ENCODE measurements around the gene RAB19. TPM values are rescaled to one million over a fixed set of nuclear protein-coding genes. Genes with fewer than 3 reads are reported as not detected.

RAB19 gene
- 1 to 10 TPM; 3.2 TPM for total RNA-seq
- under 1 TPM; 0.24 to 0.89 TPM for polyA plus RNA-seq
- long read RNA-seq, donor 1: 0 reads
- long read RNA-seq, donor 2: 0 reads
- long read RNA-seq, donor 3, partial matches to known transcripts: 0 of 1 reads
- long read RNA-seq, donor 3, other reads (novel, unspliced or antisense): 0 of 1 reads
- long read RNA-seq, donor 4: 0 reads
- long read RNA-seq, donor 5: 0 reads

DNA sequence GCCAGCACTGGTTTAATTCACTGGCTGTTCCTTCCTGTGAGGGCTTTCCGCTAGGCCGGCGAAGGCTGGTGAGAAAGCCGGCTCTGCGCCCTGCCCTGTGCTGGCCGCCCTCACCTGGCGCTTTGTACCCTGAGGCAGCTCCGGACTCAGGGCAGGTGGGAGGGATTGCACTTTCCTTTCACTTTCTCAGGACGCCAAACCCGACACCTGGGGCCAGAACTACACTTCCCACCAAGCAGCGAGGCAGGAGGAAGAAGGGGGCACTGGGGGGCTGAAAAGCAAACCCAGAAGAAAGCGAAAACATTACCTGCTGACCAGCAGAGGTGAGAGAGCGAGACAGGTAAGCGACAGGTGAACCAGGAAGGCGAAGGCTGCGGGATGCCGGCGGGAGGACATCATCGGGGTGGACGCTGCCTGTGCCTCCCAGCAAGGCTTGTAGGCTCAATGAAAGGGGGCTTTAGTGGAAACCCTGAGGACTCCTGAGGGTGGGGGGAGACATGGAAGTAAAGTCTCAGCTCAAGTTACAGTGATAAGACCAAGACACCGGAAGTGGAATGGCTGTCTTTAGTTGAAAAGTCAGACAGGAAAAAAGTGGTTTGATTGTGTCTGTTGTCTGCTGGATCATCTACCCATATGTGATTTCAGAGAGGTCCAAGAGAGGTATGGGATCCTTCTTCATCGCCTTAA lies at the start of gene RAB19:
TSS of gene RAB19 (plus strand) at position 181 of the 687 bp plus-strand sequence. CDS start 3,589 bp downstream, outside the sequence.
- Histone ChIP-seq H3K27me3 (ENCODE audit: control insufficient read depth in 3 of 3, insufficient read depth in 3 of 3, low read length in 2 of 3) (peaks cover 0 to 5% (median 2%) of the 10 kb centered on the region in 3 donors), H3K4me3 (peak within 1 kb of the TSS; percentile 30), H3K9me3 (ENCODE audit: control insufficient read depth in 4 of 4, insufficient read depth in 3 of 4, low read length in 3 of 4) (no peaks in the 10 kb centered on the region), H3K36me3 (ENCODE audit: control insufficient read depth in 4 of 4, insufficient read depth in 4 of 4, low read length in 4 of 4) (no peaks in the 10 kb centered on the region), H3K4me1 (ENCODE audit: control insufficient read depth in 5 of 5, insufficient read depth in 5 of 5, low read length in 5 of 5) (peaks cover 0 to 8% (median 0%) of the 10 kb centered on the region in 5 donors), H3K27ac (ENCODE audit: low read depth in 1 of 2, low read length in 1 of 2) (peak within 1 kb of the TSS in 1 of 2 donors; percentile 37), H3K9ac (ENCODE audit: insufficient read depth in 1 of 2, low read length in 2 of 2) (peak within 1 kb of the TSS in 1 of 2 donors; percentile 72)
- TF ChIP-seq, protein P1, sequence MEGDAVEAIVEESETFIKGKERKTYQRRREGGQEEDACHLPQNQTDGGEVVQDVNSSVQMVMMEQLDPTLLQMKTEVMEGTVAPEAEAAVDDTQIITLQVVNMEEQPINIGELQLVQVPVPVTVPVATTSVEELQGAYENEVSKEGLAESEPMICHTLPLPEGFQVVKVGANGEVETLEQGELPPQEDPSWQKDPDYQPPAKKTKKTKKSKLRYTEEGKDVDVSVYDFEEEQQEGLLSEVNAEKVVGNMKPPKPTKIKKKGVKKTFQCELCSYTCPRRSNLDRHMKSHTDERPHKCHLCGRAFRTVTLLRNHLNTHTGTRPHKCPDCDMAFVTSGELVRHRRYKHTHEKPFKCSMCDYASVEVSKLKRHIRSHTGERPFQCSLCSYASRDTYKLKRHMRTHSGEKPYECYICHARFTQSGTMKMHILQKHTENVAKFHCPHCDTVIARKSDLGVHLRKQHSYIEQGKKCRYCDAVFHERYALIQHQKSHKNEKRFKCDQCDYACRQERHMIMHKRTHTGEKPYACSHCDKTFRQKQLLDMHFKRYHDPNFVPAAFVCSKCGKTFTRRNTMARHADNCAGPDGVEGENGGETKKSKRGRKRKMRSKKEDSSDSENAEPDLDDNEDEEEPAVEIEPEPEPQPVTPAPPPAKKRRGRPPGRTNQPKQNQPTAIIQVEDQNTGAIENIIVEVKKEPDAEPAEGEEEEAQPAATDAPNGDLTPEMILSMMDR (IDR thresholded peaks at IDR 0.05; ENCODE audit: control extremely low read depth, extremely low read depth): no peak
- DNase-seq: peak; percentile 13 to 45 (median 39)
- ATAC-seq (ENCODE audit: insufficient read depth, low FRiP score): peak; percentile 86
- WGBS, 2 donors: 14% methylated on average over 22 of the region's 22 CpGs

GRCh38 chr7:140358024-140358411 lies 45.8 kb upstream of the RAB19 start:
- Histone ChIP-seq H3K4me3 (no peak overlapping the region), H3K9ac (ENCODE audit: insufficient read depth in 1 of 2, low read length in 2 of 2) (no peak overlapping the region), H3K9me3 (ENCODE audit: control insufficient read depth in 4 of 4, insufficient read depth in 3 of 4, low read length in 3 of 4) (no peaks in the 10 kb centered on the region), H3K36me3 (ENCODE audit: control insufficient read depth in 4 of 4, insufficient read depth in 4 of 4, low read length in 4 of 4) (peaks cover 7 to 17% (median 10%) of the 10 kb centered on the region in 4 donors), H3K27ac (ENCODE audit: low read depth in 1 of 2, low read length in 1 of 2) (no peak overlapping the region), H3K27me3 (ENCODE audit: control insufficient read depth in 3 of 3, insufficient read depth in 3 of 3, low read length in 2 of 3) (no peaks in the 10 kb centered on the region), H3K4me1 (ENCODE audit: control insufficient read depth in 5 of 5, insufficient read depth in 5 of 5, low read length in 5 of 5) (no peaks in the 10 kb centered on the region)
- DNase-seq (no peak), ATAC-seq (ENCODE audit: insufficient read depth, low FRiP score) (no peak)
- TF ChIP-seq, protein P1 (IDR thresholded peaks at IDR 0.05; ENCODE audit: control extremely low read depth, extremely low read depth): no peak
- 88 to 90% methylated on average over 3 of the region's 3 CpGs for WGBS, 2 donors

DNA sequence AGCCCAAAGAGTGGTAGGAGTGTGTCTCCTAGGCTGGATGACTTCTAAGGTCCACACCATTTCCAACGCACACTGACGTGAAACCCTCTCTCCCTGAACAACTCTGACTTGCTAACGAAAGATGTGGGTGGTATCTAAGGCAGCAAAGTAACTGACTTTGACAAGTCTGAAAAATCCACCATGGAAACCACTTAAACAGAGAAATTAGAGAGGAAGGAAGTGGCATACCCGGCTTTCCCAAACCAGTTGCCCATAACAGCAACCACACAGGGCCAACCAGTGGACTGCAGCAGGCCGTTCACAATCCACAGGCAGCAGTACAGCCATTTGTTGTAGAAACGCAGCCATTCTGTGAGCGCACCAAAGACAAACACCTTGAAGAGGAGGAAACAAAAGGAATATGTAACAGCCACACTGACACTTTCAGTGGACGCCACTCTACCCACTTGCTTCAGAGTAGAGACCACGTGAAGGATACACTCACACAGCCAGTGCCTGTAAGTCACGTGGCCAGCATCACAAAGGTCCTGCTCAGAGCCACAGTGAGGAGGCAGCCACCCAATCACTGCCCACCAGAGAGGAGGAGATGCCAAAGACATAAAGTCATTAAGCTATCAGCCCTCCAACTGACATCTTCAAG lies 45.3 kb upstream of the RAB19 start:
- Histone ChIP-seq H3K4me3 (no peak overlapping the region), H3K36me3 (ENCODE audit: control insufficient read depth in 4 of 4, insufficient read depth in 4 of 4, low read length in 4 of 4) (peaks cover 3 to 17% (median 10%) of the 10 kb centered on the region in 4 donors), H3K27ac (ENCODE audit: low read depth in 1 of 2, low read length in 1 of 2) (peak overlapping the region in 1 of 2 donors; percentile 40), H3K4me1 (ENCODE audit: control insufficient read depth in 5 of 5, insufficient read depth in 5 of 5, low read length in 5 of 5) (no peaks in the 10 kb centered on the region), H3K9ac (ENCODE audit: insufficient read depth in 1 of 2, low read length in 2 of 2) (no peak overlapping the region), H3K27me3 (ENCODE audit: control insufficient read depth in 3 of 3, insufficient read depth in 3 of 3, low read length in 2 of 3) (no peaks in the 10 kb centered on the region), H3K9me3 (ENCODE audit: control insufficient read depth in 4 of 4, insufficient read depth in 3 of 4, low read length in 3 of 4) (no peaks in the 10 kb centered on the region)
- TF ChIP-seq, protein P1 (IDR thresholded peaks at IDR 0.05; ENCODE audit: control extremely low read depth, extremely low read depth): no peak
- 45 to 67% methylated on average over 10 of the region's 10 CpGs for WGBS, 2 donors
- DNase-seq: peak in 1 of 3 donors; percentile 14
- ATAC-seq (ENCODE audit: insufficient read depth, low FRiP score): peak; percentile 17

All from lung (tissue), 16 donors.